K562 (cell line): ENCODE measurements around the gene NUBPL. TPM values are rescaled to one million over a fixed set of nuclear protein-coding genes. Genes with fewer than 3 reads are reported as not detected.

Source experiments
- ATAC-seq: fragments of 200-7000 bp; cut with Tn5 transposase; 3 replicates; pipeline ENCODE4 v1.9.1; 2020; ENCODE audit warnings: moderate library complexity
- BruUV-seq: library from RNA; stranded (reverse); fragments of 400-500 nt; replicated peaks from 2 replicates; lab custom pipeline; 2021; lab: Mats Ljungman, UMichigan
- CTCF ChIA-PET: fragments of 300-600 bp; formaldehyde crosslinking; extraction: SDS; loops from one replicate; lab custom pipeline; 2021; ENCODE audit warnings: low intra/inter-chr PET ratio; lab: Yijun Ruan, JAX
- POLR2A ChIA-PET: fragments of 300-600, 350-650 bp; sonication (Branson Sonifier 250); formaldehyde crosslinking; extraction: SDS; loops from one replicate; lab custom pipeline; 2021; ENCODE audit warnings: antibody characterized with exemption, inconsistent platforms; lab: Yijun Ruan, JAX
- DNase-seq, 4 experiments: peaks; one replicate each; pipeline versions ENCODE4 v3.0.0 to v3.0.0-alpha.2; 2011 to 2018; ENCODE audit warnings: low spot score in 3 of 4, mixed read lengths in 3 of 4; ENCODE audit errors: extremely low read depth in 1 of 4
- FAIRE-seq: peaks from 2 replicates; lab custom pipeline; 2011; peaks lifted over from hg19 to GRCh38; lab: Jason Lieb, UNC
- H2AFZ ChIP-seq: 2 replicates; pipeline ENCODE4 v1.6.0; 2011; ENCODE audit warnings: low read depth, low read length, control low read depth, inconsistent platforms
- H3K27ac ChIP-seq: fragments of 200-600 bp; 3 replicates; pipeline ENCODE4 v1.8.0; 2011; ENCODE audit warnings: low read depth, mild to moderate bottlenecking, control low read depth, inconsistent platforms, low read length, moderate library complexity, mixed read lengths; ENCODE audit errors: extremely low read depth
- H3K27me3 ChIP-seq, 2 experiments: fragments of 300-600 bp in 1 of 2; 2 replicates in 1 of 2; 3 replicates in 1 of 2; pipeline versions ENCODE4 v1.6.0 to v1.8.0; 2011; ENCODE audit warnings: inconsistent platforms in 2 of 2, low read length in 2 of 2, mild to moderate bottlenecking in 1 of 2, mixed read lengths in 1 of 2, moderate library complexity in 1 of 2; ENCODE audit not compliant: control insufficient read depth in 2 of 2, insufficient read depth in 2 of 2
- H3K36me3 ChIP-seq: fragments of 300-600 bp; 3 replicates; pipeline ENCODE4 v1.8.0; 2011; ENCODE audit warnings: mild to moderate bottlenecking, low read length, inconsistent platforms; ENCODE audit not compliant: control insufficient read depth, insufficient read depth
- H3K4me1 ChIP-seq, 2 experiments: fragments of 200-600 bp in 1 of 2; replicated peaks in 1 of 2; 2 replicates in 1 of 2; 3 replicates in 1 of 2; pipeline versions ENCODE4 v1.5.1 to v1.8.0; 2011; ENCODE audit warnings: inconsistent platforms in 2 of 2, low read length in 2 of 2, mild to moderate bottlenecking in 1 of 2, mixed read lengths in 1 of 2, moderate library complexity in 1 of 2; ENCODE audit not compliant: control insufficient read depth in 2 of 2, insufficient read depth in 2 of 2
- H3K4me2 ChIP-seq: 2 replicates; pipeline ENCODE4 v1.6.1; 2011; ENCODE audit warnings: low read length, control low read depth, inconsistent platforms, mixed read lengths; ENCODE audit not compliant: insufficient read depth
- H3K4me3 ChIP-seq: fragments of 200-600 bp; sonication (generic), shearing (Covaris generic); 2 replicates; pipeline ENCODE4 v1.5.1; 2016; ENCODE audit warnings: control low read depth, inconsistent platforms
- H3K79me2 ChIP-seq: fragments of 200-600 bp; 3 replicates; pipeline ENCODE4 v1.8.0; 2011; ENCODE audit warnings: low read length, inconsistent platforms; ENCODE audit not compliant: control insufficient read depth, insufficient read depth
- H3K9ac ChIP-seq, 2 experiments: 2 replicates each; pipeline versions ENCODE4 v1.6.0 to v1.6.1; 2011; ENCODE audit warnings: low read depth in 2 of 2, low read length in 2 of 2, control low read depth in 1 of 2, inconsistent platforms in 1 of 2, mild to moderate bottlenecking in 1 of 2, mixed read lengths in 1 of 2; ENCODE audit not compliant: insufficient read depth in 1 of 2
- H3K9me1 ChIP-seq: one replicate; pipeline ENCODE4 v1.6.0; 2011; ENCODE audit warnings: inconsistent platforms, mild to moderate bottlenecking, low read length, moderate library complexity; ENCODE audit not compliant: control insufficient read depth, insufficient read depth
- H3K9me3 ChIP-seq: replicated peaks from 2 replicates; pipeline ENCODE4 v1.5.1; 2011; ENCODE audit warnings: low read depth, low read length, inconsistent platforms; ENCODE audit not compliant: control insufficient read depth, insufficient read depth
- H4K20me1 ChIP-seq: replicated peaks from 2 replicates; pipeline ENCODE4 v1.6.1; 2011; ENCODE audit warnings: low read length, inconsistent platforms, mixed read lengths; ENCODE audit not compliant: control insufficient read depth, insufficient read depth
- PTRF ChIP-seq: fragments of 450-650 bp; IDR thresholded peaks from 2 replicates; pipeline ENCODE4 v1.6.1; 2016; ENCODE audit warnings: mild to moderate bottlenecking, missing genetic modification characterization, missing compliant biosample characterization
- RBM14 ChIP-seq: fragments of 200-400 bp; formaldehyde crosslinking; IDR thresholded peaks from 2 replicates; pipeline ENCODE4 v1.6.1; 2018; ENCODE audit warnings: low read depth, mild to moderate bottlenecking, low read length, moderate library complexity, borderline replicate concordance; ENCODE audit not compliant: insufficient read depth
- RBM22 ChIP-seq: fragments of 200-400 bp; formaldehyde crosslinking; IDR thresholded peaks from 2 replicates; pipeline ENCODE4 v1.6.1; 2018; ENCODE audit warnings: low read length, low read depth; ENCODE audit not compliant: poor library complexity, severe bottlenecking
- SIN3B ChIP-seq: fragments of 450-650 bp; IDR thresholded peaks from 2 replicates; pipeline ENCODE4 v1.6.1; 2017; ENCODE audit warnings: low read depth, mild to moderate bottlenecking, moderate library complexity
- YBX1 ChIP-seq: fragments of 450-650 bp; IDR thresholded peaks from 2 replicates; pipeline ENCODE4 v1.7.1; 2016; ENCODE audit warnings: mild to moderate bottlenecking
- ZNF407 ChIP-seq: fragments of 450-650 bp; IDR thresholded peaks from 2 replicates; pipeline ENCODE4 v1.6.1; 2016; ENCODE audit warnings: low read depth
- ZNF561 ChIP-seq: fragments of 450-650 bp; formaldehyde crosslinking; conservative IDR thresholded peaks from 2 replicates; pipeline ENCODE4 v1.4.0; 2020; ENCODE audit warnings: mild to moderate bottlenecking, moderate library complexity
- WGBS: fragments of 100-300 bp; shearing (Covaris generic); methylation state at CpG from one replicate; pipeline ENCODE4 v1.1.6; 2016; ENCODE audit warnings: low coverage, mixed read lengths; ENCODE audit not compliant: insufficient coverage; ENCODE audit errors: missing lambda C conversion rate; 5-methylcytosine and 5-hydroxymethylcytosine counted together
- in situ Hi-C: fragments of 300-500 bp; cut with MboI; formaldehyde crosslinking; loops from 4 replicates; pipeline ENCODE4 v1.15.0; 2018; ENCODE audit warnings: inconsistent platforms, mixed read lengths
- intact Hi-C: fragments of 100-400 bp; cut with micrococcal nuclease; formaldehyde crosslinking; loops from 2 replicates; pipeline ENCODE4 v1.14.2; 2022
- polyA plus RNA-seq, 8 experiments: library from polyadenylated mRNA; depleted of rRNA in 4 of 8; stranded (reverse) in 5 of 8; unstranded in 3 of 8; fragments of >200 nt; fragmentation: Nextera tagmentation in 2 of 8; fragmentation: Illumina TruSeq in 1 of 8; extraction: Ambion mirVana in 2 of 8; extraction: Trizol in 1 of 8; gene quantifications; 2 replicates each; pipeline versions ENCODE4 v1.2.1 to v1.2.3, GENCODE V29; 2011 to 2014; ENCODE audit warnings: inconsistent platforms in 1 of 8, missing spikeins in 1 of 8
- total RNA-seq, 7 experiments: library from RNA; depleted of rRNA in 6 of 7; stranded (reverse); fragments of >200 nt in 6 of 7; fragmentation: Illumina TruSeq in 2 of 7; extraction: Trizol in 2 of 7; gene quantifications; 2 replicates each; pipeline versions ENCODE4 v1.2.1 to v1.2.3, GENCODE V29; 2011 to 2021; ENCODE audit warnings: low replicate concordance in 1 of 7
- TF ChIP-seq, protein P1 (sequence below), 2 experiments: IDR thresholded peaks; 2 replicates each; pipeline ENCODE4 v1.6.1; 2012; ENCODE audit warnings: improper control_type of control experiment in 2 of 2, low read depth in 2 of 2, low read length in 2 of 2, borderline replicate concordance in 1 of 2

NUBPL gene
- total and polyA plus RNA-seq, 9 of the 15 experiments (the other 6 are each of a cell fraction or from before 2014, with no cell fraction given): 3.2 to 8.7 (median 6.1) TPM

DNA sequence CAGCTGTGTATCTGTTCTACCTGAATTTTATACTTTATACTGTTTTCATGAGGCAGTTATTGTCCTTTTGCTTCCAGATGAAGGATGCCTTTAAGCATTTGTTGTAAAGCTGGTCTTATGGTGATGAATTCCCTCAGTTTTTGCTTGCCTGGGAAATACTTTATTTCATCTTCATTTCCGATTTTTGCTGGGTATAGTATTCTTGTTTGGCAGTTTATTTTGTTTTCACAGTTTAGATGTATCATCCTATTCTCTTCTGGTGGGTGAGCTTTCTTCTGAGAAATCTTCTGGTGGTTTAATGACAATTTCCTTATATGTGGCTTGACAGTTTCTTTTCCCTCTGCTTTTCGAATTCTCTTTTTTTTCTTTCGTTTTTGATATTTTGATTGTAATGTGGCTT is 188.1 kb downstream of the NUBPL start:
- Histone ChIP-seq H3K9me3 (no peaks in the 10 kb centered on the region), H3K4me3 (no peak overlapping the region), H3K4me2 (no peak overlapping the region), H3K9ac (no peak overlapping the region), H4K20me1 (no peaks in the 10 kb centered on the region), H3K79me2 (no peaks in the 10 kb centered on the region), H2AFZ (no peak overlapping the region), H3K36me3 (no peaks in the 10 kb centered on the region), H3K27me3 (no peaks in the 10 kb centered on the region), H3K27ac (no peak overlapping the region), H3K4me1 (no peaks in the 10 kb centered on the region), H3K9me1 (no peaks in the 10 kb centered on the region)
- 10% methylated on average over 3 of the region's 3 CpGs for WGBS
- FAIRE-seq (no peak), DNase-seq (no peak), ATAC-seq (no peak)
- intact Hi-C loops: no loop called here
- in situ Hi-C loops: no loop called here
- no TSS peak for BruUV-seq
- ChIA-PET CTCF (no interaction called here), POLR2A (no interaction called here)
- TF ChIP-seq RBM14 (no peak), SIN3B (no peak), ZNF561 (CRISPR knock-in tag) (no peak), PTRF (tag) (no peak), RBM22 (no peak), ZNF407 (no peak), YBX1 (no peak)
- TF ChIP-seq, protein P1, sequence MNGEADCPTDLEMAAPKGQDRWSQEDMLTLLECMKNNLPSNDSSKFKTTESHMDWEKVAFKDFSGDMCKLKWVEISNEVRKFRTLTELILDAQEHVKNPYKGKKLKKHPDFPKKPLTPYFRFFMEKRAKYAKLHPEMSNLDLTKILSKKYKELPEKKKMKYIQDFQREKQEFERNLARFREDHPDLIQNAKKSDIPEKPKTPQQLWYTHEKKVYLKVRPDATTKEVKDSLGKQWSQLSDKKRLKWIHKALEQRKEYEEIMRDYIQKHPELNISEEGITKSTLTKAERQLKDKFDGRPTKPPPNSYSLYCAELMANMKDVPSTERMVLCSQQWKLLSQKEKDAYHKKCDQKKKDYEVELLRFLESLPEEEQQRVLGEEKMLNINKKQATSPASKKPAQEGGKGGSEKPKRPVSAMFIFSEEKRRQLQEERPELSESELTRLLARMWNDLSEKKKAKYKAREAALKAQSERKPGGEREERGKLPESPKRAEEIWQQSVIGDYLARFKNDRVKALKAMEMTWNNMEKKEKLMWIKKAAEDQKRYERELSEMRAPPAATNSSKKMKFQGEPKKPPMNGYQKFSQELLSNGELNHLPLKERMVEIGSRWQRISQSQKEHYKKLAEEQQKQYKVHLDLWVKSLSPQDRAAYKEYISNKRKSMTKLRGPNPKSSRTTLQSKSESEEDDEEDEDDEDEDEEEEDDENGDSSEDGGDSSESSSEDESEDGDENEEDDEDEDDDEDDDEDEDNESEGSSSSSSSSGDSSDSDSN (IDR thresholded peaks at IDR 0.05; ENCODE audit: borderline replicate concordance in 1 of 2, low read depth in 2 of 2, low read length in 2 of 2): no peak
